ENCODE results near the gene SMAD5. TPM values are rescaled to one million over a fixed set of nuclear protein-coding genes. Genes with fewer than 3 reads are reported as not detected.

SMAD5 gene
- total RNA-seq, 1 experiment from 2014 or later = 46.1 TPM

- in situ Hi-C loops (cut with HindIII; ENCODE audit: low pct_unique_long_range_greater_than_20kb, low sequenced_read_pairs) = no loop called here
- no peak for DNase-seq (ENCODE audit: low read depth, low spot score)
Measured at GRCh38 chr5:136143312-136143711, 10.7 kb downstream of the SMAD5 start.

DNA sequence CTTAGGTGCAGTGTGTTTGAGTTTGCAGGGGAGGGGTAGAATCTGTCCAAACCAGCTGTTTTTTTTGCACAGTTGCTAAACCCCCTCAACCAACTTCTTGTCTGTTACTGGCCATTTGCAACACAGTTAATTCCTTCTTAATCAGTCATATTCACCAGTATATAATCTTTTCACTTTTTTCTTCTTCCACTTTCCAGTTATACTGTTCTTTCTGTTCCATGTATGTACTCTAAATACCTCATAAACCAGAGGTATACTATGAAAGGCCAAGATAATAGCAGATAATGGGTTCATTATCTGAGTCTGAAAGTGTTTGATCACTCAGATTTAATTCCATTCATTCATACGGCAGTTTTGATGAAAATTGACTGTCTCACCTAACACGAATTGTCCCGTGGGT lies 11.1 kb downstream of the SMAD5 start:
- DNase-seq (ENCODE audit: low read depth, low spot score) = no peak

DNA sequence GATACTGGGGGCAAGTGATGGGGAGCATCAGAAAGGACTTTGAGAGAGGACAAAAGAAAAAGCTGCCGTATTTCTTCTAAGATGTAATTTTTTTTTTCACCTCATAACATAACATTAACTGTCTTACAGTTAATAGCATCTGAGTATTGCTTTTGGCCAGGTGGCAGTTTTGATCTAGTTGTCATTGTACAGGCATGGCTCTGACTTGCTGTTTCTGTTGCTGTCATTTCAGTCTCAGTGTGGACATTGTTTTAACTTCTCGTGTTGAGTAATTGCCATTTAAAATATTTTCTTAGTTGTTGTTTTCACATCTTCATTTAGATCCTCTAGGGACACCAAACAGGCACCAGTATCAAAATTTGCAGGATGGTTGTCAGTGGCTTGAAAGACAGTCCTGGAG lies 12.4 kb downstream of the SMAD5 start:
- DNase-seq (ENCODE audit: low read depth, low spot score) = no peak
- in situ Hi-C loops (cut with HindIII; ENCODE audit: low pct_unique_long_range_greater_than_20kb, low sequenced_read_pairs) = no loop called here

More for the DNA sequence above, 11.1 kb downstream of the SMAD5 start:
- in situ Hi-C loops (cut with HindIII; ENCODE audit: low pct_unique_long_range_greater_than_20kb, low sequenced_read_pairs) = no loop called here

DNA sequence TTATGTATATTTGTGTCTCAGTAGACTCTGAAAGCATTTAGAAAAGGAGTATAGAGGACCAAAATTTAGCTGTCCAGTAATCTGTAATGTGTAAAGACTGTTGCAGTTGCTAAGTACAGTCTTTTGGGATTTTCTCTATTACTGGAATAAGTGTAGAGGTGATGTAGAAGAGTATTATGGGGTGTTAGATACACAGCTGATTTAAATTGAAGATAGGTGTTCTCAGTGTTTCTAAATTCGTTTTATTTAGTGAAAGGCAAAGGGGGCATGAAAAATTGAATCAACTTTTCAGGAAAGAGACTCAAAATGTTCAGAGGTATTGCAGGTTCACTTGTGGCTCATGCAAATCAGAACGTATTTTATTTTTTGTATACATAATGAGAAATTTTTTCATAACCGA lies 13.6 kb downstream of the SMAD5 start:
- no peak for DNase-seq (ENCODE audit: low read depth, low spot score)
- in situ Hi-C loops (cut with HindIII; ENCODE audit: low pct_unique_long_range_greater_than_20kb, low sequenced_read_pairs) = no loop called here

DNA sequence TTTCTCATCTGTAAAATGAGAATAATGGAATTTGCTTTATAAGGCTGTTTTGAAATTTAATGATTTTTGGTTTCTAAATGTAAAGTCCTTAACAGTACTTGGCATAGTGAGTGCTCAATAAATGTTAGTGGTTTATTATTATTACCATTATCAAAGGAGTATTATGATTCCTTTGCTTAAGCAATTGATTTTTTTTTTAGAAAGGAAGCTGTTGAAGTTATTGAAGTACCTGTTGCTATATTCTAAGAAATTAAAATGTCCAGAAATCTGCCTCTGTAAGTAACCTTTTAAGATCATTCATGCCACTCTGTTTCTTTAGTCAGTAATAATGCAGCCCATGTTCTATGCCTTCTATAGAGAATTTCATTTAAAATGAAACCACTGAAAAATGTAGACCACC lies 15.0 kb downstream of the SMAD5 start:
- no peak for DNase-seq (ENCODE audit: low read depth, low spot score)
- in situ Hi-C loops (cut with HindIII; ENCODE audit: low pct_unique_long_range_greater_than_20kb, low sequenced_read_pairs) = no loop called here

GRCh38 chr5:136149891-136150290 lies 17.2 kb downstream of the SMAD5 start:
- DNase-seq (ENCODE audit: low read depth, low spot score) = no peak
- in situ Hi-C loops (cut with HindIII; ENCODE audit: low pct_unique_long_range_greater_than_20kb, low sequenced_read_pairs) = no loop called here

DNA sequence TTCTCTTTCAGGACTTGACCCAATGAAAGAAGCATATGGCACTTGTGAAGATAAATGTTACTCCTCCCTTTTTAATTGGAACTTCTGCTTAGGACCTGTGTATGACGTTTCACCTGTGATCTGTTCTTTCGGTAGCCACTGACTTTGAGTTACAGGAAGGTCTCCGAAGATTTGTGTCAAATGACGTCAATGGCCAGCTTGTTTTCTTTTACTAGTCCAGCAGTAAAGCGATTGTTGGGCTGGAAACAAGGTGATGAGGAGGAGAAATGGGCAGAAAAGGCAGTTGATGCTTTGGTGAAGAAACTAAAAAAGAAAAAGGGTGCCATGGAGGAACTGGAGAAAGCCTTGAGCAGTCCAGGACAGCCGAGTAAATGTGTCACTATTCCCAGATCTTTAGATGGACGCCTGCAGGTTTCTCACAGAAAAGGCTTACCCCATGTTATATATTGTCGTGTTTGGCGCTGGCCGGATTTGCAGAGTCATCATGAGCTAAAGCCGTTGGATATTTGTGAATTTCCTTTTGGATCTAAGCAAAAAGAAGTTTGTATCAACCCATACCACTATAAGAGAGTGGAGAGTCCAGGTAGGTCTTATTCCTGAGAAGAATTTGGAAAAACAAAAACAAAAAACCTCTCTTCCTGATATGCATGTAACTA lies 21.1 kb downstream of the SMAD5 start:
- no peak for DNase-seq (ENCODE audit: low read depth, low spot score)
- in situ Hi-C loops (cut with HindIII; ENCODE audit: low pct_unique_long_range_greater_than_20kb, low sequenced_read_pairs) = no loop called here

- in situ Hi-C loops (cut with HindIII; ENCODE audit: low pct_unique_long_range_greater_than_20kb, low sequenced_read_pairs) = no loop called here
- DNase-seq (ENCODE audit: low read depth, low spot score) = no peak
Measured at GRCh38 chr5:136155078-136155477, 22.4 kb downstream of the SMAD5 start.

DNA sequence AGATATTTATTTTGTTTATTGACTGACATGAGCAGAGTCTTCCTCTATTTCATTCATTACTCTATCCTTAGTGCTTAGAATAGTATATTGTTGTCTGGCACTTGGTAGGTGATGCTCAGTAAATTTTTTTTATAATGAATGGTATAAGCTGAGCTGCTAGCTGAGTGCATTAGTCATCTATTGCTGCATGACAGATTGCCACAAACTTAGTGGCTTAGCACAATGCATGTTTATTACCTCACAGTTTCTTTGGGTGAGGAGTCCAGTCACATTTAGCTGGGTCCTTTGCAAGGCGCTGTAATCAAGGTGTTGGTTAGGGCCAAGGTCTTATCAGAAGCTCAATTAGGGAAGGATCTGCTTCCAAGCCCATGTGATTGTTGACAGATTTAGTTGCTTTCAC lies 23.1 kb downstream of the SMAD5 start:
- in situ Hi-C loops (cut with HindIII; ENCODE audit: low pct_unique_long_range_greater_than_20kb, low sequenced_read_pairs) = no loop called here
- DNase-seq (ENCODE audit: low read depth, low spot score) = no peak

DNA sequence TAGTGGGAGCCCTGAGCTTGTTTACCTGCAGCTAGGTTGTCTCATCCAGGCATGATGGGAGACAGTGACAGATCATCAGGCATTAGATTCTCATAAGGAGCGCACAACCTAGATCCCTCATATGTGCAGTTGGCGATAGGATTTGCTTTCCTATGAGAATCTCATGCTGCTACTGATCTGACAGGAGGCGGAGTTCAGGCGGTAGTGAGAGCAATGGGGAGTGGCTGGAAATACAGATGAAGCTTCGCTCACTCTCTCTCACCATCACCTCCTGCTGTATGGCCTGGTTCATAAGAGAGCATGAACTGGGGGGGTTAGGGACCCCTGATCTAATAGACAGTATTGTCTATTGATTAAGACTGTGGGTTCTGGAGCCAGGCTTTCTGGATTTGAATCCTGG lies 24.9 kb downstream of the SMAD5 start:
- DNase-seq (ENCODE audit: low read depth, low spot score) = no peak
- in situ Hi-C loops (cut with HindIII; ENCODE audit: low pct_unique_long_range_greater_than_20kb, low sequenced_read_pairs) = no loop called here

DNA sequence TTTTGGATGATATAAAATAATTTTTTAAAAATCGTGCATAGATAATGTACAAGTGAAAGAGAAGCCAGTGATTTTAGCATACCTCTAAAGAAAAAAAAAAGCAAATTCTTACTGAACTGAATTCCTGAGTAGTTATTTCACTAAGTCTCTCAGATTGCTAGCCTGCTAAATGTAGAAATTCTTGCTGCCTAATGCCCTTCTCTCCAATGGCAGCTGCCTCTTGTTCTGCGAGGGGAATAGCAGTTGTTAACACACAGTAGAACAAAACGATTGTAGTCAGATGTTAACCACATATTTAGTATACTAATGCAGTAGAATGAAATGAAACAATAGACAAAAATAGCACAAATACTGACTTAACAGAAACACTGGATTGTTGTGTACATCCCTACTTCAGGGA lies 26.8 kb downstream of the SMAD5 start:
- DNase-seq (ENCODE audit: low read depth, low spot score) = no peak

DNA sequence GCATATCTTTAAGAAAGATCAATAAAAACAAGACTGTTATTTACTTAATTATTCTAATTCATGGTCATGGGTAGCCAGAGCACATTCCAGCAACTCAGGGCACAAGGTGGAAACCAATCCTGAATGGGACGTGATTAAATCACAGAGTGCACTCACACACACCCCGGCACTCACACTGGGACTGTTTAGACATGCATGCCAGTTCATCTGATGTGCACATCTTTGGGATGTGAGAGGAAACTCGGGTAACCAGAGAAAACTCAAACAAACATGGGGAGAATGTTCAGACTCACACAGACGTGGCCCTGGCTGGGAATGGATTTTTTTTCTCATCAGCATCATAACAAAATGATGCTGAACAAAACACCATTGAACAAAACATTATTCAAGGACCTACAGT lies 29.4 kb downstream of the SMAD5 start:
- in situ Hi-C loops (cut with HindIII; ENCODE audit: low pct_unique_long_range_greater_than_20kb, low sequenced_read_pairs) = no loop called here
- no peak for DNase-seq (ENCODE audit: low read depth, low spot score)

More for the DNA sequence above, 26.8 kb downstream of the SMAD5 start:
- in situ Hi-C loops (cut with HindIII; ENCODE audit: low pct_unique_long_range_greater_than_20kb, low sequenced_read_pairs) = no loop called here

DNA sequence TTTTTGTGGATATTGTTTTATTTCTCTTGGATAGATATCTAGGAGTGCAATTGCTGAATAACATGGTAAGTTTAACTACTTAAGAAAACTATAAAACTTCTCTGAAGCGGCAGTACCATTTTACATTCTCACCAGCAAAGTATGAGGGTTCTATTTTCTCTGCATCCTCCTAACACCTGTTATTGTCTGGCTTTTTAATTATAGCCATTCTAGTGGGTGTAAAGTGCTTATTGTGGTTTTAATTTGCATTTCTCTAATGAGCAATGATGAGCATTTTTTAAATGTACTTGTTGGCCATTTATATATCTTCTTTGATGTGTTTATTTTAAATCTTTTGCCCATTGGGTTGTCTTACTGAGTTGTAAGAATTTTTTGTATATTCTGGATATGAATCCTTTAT lies 31.6 kb downstream of the SMAD5 start:
- in situ Hi-C loops (cut with HindIII; ENCODE audit: low pct_unique_long_range_greater_than_20kb, low sequenced_read_pairs) = no loop called here
- no peak for DNase-seq (ENCODE audit: low read depth, low spot score)

- DNase-seq (ENCODE audit: low read depth, low spot score) = no peak
- in situ Hi-C loops (cut with HindIII; ENCODE audit: low pct_unique_long_range_greater_than_20kb, low sequenced_read_pairs) = no loop called here
Measured at GRCh38 chr5:136166909-136167308, 34.3 kb downstream of the SMAD5 start.

- DNase-seq (ENCODE audit: low read depth, low spot score) = no peak
- in situ Hi-C loops (cut with HindIII; ENCODE audit: low pct_unique_long_range_greater_than_20kb, low sequenced_read_pairs) = no loop called here
Measured at GRCh38 chr5:136169218-136169617, 36.6 kb downstream of the SMAD5 start.

GRCh38 chr5:136174021-136174659 lies 41.5 kb downstream of the SMAD5 start:
- DNase-seq (ENCODE audit: low read depth, low spot score) = peak; percentile 70
- in situ Hi-C loops (cut with HindIII; ENCODE audit: low pct_unique_long_range_greater_than_20kb, low sequenced_read_pairs) = no loop called here

DNA sequence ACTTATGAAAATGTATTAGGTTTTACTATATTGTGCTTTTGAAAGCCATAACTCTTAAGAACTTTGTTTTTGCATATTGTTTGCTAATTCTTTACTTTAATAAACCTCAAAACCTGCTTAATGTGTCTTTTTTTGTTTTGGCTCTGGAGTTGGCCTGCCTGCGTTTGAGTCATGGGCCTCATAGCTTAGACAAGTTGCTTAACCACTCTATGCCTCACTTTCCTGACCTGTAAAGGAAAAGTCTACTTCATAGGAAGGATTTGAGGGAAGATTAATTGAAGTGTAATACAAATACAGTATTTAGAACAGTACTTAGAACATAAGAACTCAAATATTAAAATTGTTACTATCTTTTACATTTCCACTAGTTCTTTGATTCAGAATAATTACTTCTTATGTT lies 50.0 kb downstream of the SMAD5 start:
- DNase-seq (ENCODE audit: low read depth, low spot score) = no peak
- in situ Hi-C loops (cut with HindIII; ENCODE audit: low pct_unique_long_range_greater_than_20kb, low sequenced_read_pairs) = no loop called here

DNA sequence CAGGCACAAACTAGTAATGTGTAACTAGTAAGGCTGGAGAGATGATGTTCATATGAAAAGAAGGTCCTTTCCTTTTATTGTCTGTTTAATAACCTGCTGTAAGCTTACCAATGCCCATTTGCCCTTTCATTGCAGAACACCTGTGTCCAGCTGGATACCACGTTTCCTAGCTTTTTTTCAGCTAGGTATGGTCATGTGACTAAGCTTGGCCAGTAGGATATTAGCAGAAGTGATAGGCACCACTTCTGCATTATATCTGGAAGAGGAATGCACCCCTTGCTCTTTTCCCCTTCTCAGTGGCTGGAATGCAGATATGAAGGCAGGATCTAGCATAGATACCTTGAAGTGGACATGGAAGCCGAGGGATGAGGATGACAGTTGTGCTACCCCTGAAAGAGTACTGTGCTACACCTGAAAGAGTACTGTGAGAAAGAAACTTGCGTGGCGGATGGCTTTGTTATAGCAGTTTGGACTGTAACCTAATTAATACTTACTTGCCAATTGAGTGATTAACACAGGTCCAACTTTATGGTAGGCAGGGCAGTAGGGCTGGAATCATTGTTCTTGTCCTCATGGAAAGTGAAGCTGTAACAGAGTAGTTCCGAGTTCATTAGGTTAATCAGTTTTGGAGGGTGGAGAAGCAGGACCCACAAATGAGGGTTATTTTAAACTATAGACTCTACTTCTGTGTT lies 53.5 kb downstream of the SMAD5 start:
- in situ Hi-C loops (cut with HindIII; ENCODE audit: low pct_unique_long_range_greater_than_20kb, low sequenced_read_pairs) = no loop called here
- DNase-seq (ENCODE audit: low read depth, low spot score) = no peak

GRCh38 chr5:136186796-136187195 lies 54.2 kb downstream of the SMAD5 start:
- DNase-seq (ENCODE audit: low read depth, low spot score) = no peak
- in situ Hi-C loops (cut with HindIII; ENCODE audit: low pct_unique_long_range_greater_than_20kb, low sequenced_read_pairs) = no loop called here
